MCF 10A (cell line): ENCODE measurements around the gene FKBP11. TPM values are rescaled to one million over a fixed set of nuclear protein-coding genes. Genes with fewer than 3 reads are reported as not detected.
A peak's percentile ranks its signal among the peaks of the same experiment; 100 is the strongest.

Source experiments
- BruUV-seq: library from RNA; stranded (reverse); fragments of 400-500 nt; replicated peaks from 2 replicates; lab custom pipeline; 2021; lab: Mats Ljungman, UMichigan
- CTCF ChIA-PET: fragments of 300-600 bp; sonication (Branson Sonifier 250); formaldehyde crosslinking; extraction: SDS; loops from one replicate; lab custom pipeline; 2021; ENCODE audit warnings: antibody characterized with exemption, inconsistent platforms; lab: Yijun Ruan, JAX
- POLR2A ChIA-PET: fragments of 300-600, 350-650 bp; sonication (Branson Sonifier 250); formaldehyde crosslinking; extraction: SDS; loops from one replicate; lab custom pipeline; 2020; ENCODE audit warnings: antibody characterized with exemption, inconsistent platforms; lab: Yijun Ruan, JAX
- DNase-seq: peaks from one replicate; pipeline ENCODE4 v3.0.0-alpha.2; 2018; ENCODE audit not compliant: unreplicated experiment
- H3K27ac Mint-ChIP-seq: one replicate; pipeline ENCODE4 v1.8.0; 2022; ENCODE audit warnings: mild to moderate bottlenecking, low read depth, mixed read lengths; ENCODE audit not compliant: unreplicated experiment
- H3K27me3 Mint-ChIP-seq: one replicate; pipeline ENCODE4 v1.8.0; 2022; ENCODE audit warnings: mixed read lengths; ENCODE audit not compliant: insufficient read depth, unreplicated experiment
- H3K36me3 Mint-ChIP-seq: one replicate; pipeline ENCODE4 v1.8.0; 2022; ENCODE audit warnings: mild to moderate bottlenecking, moderate library complexity, mixed read lengths; ENCODE audit not compliant: insufficient read depth, unreplicated experiment
- H3K4me1 Mint-ChIP-seq: one replicate; pipeline ENCODE4 v1.8.0; 2022; ENCODE audit warnings: mixed read lengths; ENCODE audit not compliant: insufficient read depth, unreplicated experiment
- H3K4me3 Mint-ChIP-seq: one replicate; pipeline ENCODE4 v1.8.0; 2022; ENCODE audit warnings: mild to moderate bottlenecking, moderate library complexity, mixed read lengths; ENCODE audit not compliant: unreplicated experiment
- H3K9me3 Mint-ChIP-seq: one replicate; pipeline ENCODE4 v1.8.0; 2022; ENCODE audit warnings: mixed read lengths; ENCODE audit not compliant: unreplicated experiment
- intact Hi-C: fragments of 100-400 bp; cut with micrococcal nuclease; formaldehyde crosslinking; loops from 2 replicates; pipeline ENCODE4 v1.14.1; 2022
- total RNA-seq: library from RNA; stranded (reverse); gene quantifications from 2 replicates; pipeline ENCODE4 v1.2.3, GENCODE V29; 2022
- TF ChIP-seq, protein P1 (sequence below): fragments of 200-600 bp; IDR thresholded peaks from one replicate; pipeline ENCODE4 v1.8.0; 2022; ENCODE audit warnings: antibody characterized with exemption, mild to moderate bottlenecking; ENCODE audit not compliant: unreplicated experiment

Gene FKBP11
- total RNA-seq, 1 experiment from 2014 or later, result 11.0 TPM

DNA sequence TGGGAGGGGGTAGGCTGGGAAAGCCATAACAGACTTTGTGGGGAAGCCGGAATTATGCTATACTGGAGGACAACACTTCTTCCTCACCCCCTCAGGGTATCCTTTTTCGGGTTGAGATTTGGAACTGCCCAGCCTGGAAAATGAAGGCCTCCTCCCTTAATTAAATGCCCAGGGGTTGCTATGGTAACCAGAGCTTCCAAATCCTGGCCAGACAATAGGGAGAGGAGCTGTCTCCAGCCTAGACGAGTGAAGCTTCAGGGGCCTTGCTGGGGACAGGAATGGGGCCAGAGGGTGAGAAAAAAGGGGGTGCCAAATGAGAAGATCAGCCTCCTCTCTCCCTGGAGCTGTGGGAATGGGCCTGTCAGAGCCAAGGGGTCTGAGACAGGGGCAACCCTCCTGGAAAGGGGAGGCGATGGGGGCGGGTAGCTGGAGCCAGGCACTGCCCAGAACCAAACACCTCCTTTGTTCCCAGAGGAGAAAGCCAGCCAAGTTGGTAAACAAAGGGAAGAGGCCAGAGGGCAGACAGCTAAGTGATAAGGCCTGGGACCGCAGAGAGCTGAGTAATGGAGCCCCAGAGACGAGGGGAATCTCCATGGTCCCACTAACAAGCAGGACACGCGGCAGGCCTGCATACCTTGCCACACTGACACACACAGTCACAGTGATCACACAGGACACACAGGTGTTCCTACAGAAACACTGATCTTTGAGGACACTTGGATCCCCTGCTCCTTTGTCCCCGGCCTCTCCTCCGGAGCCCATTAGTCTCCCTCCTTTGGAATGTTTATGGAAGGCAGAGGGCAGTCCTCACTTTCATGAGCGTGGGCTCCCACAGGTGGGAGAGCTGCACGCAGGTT, 41.8 kb downstream of the FKBP11 start:
- TF ChIP-seq, protein P1, sequence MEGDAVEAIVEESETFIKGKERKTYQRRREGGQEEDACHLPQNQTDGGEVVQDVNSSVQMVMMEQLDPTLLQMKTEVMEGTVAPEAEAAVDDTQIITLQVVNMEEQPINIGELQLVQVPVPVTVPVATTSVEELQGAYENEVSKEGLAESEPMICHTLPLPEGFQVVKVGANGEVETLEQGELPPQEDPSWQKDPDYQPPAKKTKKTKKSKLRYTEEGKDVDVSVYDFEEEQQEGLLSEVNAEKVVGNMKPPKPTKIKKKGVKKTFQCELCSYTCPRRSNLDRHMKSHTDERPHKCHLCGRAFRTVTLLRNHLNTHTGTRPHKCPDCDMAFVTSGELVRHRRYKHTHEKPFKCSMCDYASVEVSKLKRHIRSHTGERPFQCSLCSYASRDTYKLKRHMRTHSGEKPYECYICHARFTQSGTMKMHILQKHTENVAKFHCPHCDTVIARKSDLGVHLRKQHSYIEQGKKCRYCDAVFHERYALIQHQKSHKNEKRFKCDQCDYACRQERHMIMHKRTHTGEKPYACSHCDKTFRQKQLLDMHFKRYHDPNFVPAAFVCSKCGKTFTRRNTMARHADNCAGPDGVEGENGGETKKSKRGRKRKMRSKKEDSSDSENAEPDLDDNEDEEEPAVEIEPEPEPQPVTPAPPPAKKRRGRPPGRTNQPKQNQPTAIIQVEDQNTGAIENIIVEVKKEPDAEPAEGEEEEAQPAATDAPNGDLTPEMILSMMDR, result no peak
- POLR2A ChIA-PET, result interaction anchor here (0.6 to 0.8 kb wide), 2 partner anchors 31 to 34 kb away, joined by 3 to 4 read pairs; partner anchors contain the start of gene DDX23
- DNase-seq, result no peak
- H3K36me3 Mint-ChIP-seq, result peaks cover 6% of the 10 kb centered on the region
- intact Hi-C loops, result no loop called here
- no peak overlapping the region for H3K4me3 Mint-ChIP-seq
- H3K4me1 Mint-ChIP-seq, result peaks cover 8% of the 10 kb centered on the region
- peaks cover 27% of the 10 kb centered on the region for H3K27me3 Mint-ChIP-seq
- H3K27ac Mint-ChIP-seq, result peak overlapping the region; percentile 16
- CTCF ChIA-PET, result interaction anchor here (1.2 to 1.9 kb wide), 3 partner anchors 29 to 105 kb away, joined by 3 to 6 read pairs (median 4); no protein-coding TSS in a partner anchor
- no TSS peak for BruUV-seq
- H3K9me3 Mint-ChIP-seq, result no peaks in the 10 kb centered on the region

GRCh38 chr12:48882972-48883304, 42.4 kb downstream of the FKBP11 start:
- DNase-seq, result no peak
- CTCF ChIA-PET, result interaction anchor here (1.9 to 4.8 kb wide), 2 partner anchors 30 to 105 kb away, joined by 4 to 24 read pairs; partner anchors contain the start of gene DDX23
- Mint-ChIP-seq H3K27ac (no peak overlapping the region), H3K36me3 (peaks cover 6% of the 10 kb centered on the region), H3K9me3 (no peaks in the 10 kb centered on the region), H3K4me3 (no peak overlapping the region), H3K4me1 (peaks cover 8% of the 10 kb centered on the region), H3K27me3 (peaks cover 27% of the 10 kb centered on the region)
- TF ChIP-seq, protein P1, result no peak
- POLR2A ChIA-PET, result interaction anchor here (1.2 kb wide), 1 partner anchor 16 kb away, joined by 3 read pairs; no protein-coding TSS in a partner anchor
- intact Hi-C loops, result no loop called here
- BruUV-seq, result no TSS peak

- H3K4me1 Mint-ChIP-seq, result peaks cover 8% of the 10 kb centered on the region
- H3K27ac Mint-ChIP-seq, result no peak overlapping the region
- H3K4me3 Mint-ChIP-seq, result no peak overlapping the region
- intact Hi-C loops, result no loop called here
- BruUV-seq, result no TSS peak
- no peaks in the 10 kb centered on the region for H3K9me3 Mint-ChIP-seq
- CTCF ChIA-PET, result interaction anchor here (1.4 to 4.8 kb wide), 3 partner anchors 8 to 54 kb away, joined by 4 to 24 read pairs (median 11); partner anchors contain the start of gene DDX23
- H3K27me3 Mint-ChIP-seq, result peaks cover 27% of the 10 kb centered on the region
- peaks cover 6% of the 10 kb centered on the region for H3K36me3 Mint-ChIP-seq
- POLR2A ChIA-PET, result interaction anchor here (1.2 kb wide), 1 partner anchor 15 kb away, joined by 3 read pairs; no protein-coding TSS in a partner anchor
- TF ChIP-seq, protein P1, result no peak
- no peak for DNase-seq
Measured at GRCh38 chr12:48882315-48882687, 43.0 kb downstream of the FKBP11 start.

DNA sequence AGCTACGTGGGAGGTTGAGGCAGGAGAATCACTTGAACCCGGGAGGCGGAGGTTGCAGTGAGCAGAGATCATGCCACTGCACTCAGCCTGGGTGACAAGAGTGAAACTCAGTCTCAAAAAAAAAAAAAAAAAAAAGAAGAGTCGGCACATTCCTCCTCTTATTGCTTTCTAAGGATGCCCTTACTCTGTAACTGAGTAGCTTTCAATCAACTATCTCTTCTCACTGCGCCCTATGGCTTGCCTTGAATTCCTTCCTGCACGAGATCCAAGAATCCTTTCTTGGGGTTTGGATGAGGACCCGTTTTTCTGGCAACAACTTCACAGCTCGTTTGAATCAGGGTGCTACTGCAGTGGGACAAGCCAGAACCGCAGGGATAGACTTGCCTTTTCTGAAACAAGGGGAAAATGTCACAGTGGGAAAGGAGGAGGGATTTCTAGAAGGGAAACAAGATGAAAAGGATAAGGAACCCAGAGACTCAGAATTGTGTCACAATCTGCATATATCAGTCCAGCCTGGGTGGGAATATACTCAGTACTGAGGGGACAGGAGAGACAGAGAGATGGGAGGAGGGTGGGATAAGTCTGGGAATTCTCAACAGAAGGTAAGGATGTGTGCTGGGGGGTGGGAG, 43.5 kb downstream of the FKBP11 start:
- Mint-ChIP-seq H3K4me1 (peaks cover 8% of the 10 kb centered on the region), H3K27ac (no peak overlapping the region), H3K36me3 (peaks cover 6% of the 10 kb centered on the region), H3K9me3 (no peaks in the 10 kb centered on the region), H3K27me3 (peaks cover 27% of the 10 kb centered on the region), H3K4me3 (no peak overlapping the region)
- ChIA-PET POLR2A (interaction anchor here (1.0 to 1.9 kb wide), 3 partner anchors 10 to 67 kb away, joined by 3 to 4 read pairs (median 4); no protein-coding TSS in a partner anchor), CTCF (interaction anchor here (1.4 to 4.8 kb wide), 3 partner anchors 9 to 54 kb away, joined by 4 to 24 read pairs (median 11); partner anchors contain the start of gene DDX23)
- no peak for DNase-seq
- BruUV-seq, result no TSS peak
- intact Hi-C loops, result no loop called here
- TF ChIP-seq, protein P1, result no peak
